Prostate gland (tissue), 2 donors: Measurements from ENCODE around the gene ANKK1. TPM values are rescaled to one million over a fixed set of nuclear protein-coding genes. Genes with fewer than 3 reads are reported as not detected.

Experiments
- DNase-seq: peaks from one replicate; pipeline ENCODE4 v3.0.0-alpha.2; 2019; ENCODE audit warnings: low spot score
- H3K27ac ChIP-seq, 2 donors: fragments of 200-600 bp; sonication (generic); 2 replicates each; pipeline ENCODE4 v1.5.1; 2017 to 2019
- H3K27me3 ChIP-seq: fragments of 200-600 bp; sonication (generic); replicated peaks from 2 replicates; pipeline ENCODE4 v1.5.1; 2019; ENCODE audit not compliant: insufficient read depth
- H3K36me3 ChIP-seq, 2 donors: fragments of 200-600 bp; sonication (generic); 1 replicate in 1 of 2; 2 replicates in 1 of 2; pipeline versions ENCODE4 v1.5.1 to v1.8.1; 2017 to 2019
- H3K4me1 ChIP-seq: fragments of 200-600 bp; sonication (generic); replicated peaks from 2 replicates; pipeline ENCODE4 v1.5.1; 2019
- H3K4me3 ChIP-seq, 2 donors: fragments of 200-600 bp; sonication (generic); 2 replicates each; pipeline ENCODE4 v1.5.1; 2017 to 2019
- H3K9me3 ChIP-seq: fragments of 200-600 bp; sonication (generic); 2 replicates; pipeline ENCODE4 v1.5.1; 2017
- POLR2A ChIP-seq: fragments of 450-650 bp; IDR thresholded peaks from one replicate; pipeline ENCODE4 v1.6.1; 2016; ENCODE audit warnings: antibody characterized with exemption, mild to moderate bottlenecking
- POLR2AphosphoS5 ChIP-seq: sonication (generic); formaldehyde crosslinking; IDR thresholded peaks from one replicate; pipeline ENCODE4 v1.6.1; 2017; ENCODE audit warnings: antibody characterized with exemption
- WGBS: methylation state at CpG from one replicate; pipeline ENCODE4 v1.1.5; 2018; 5-methylcytosine and 5-hydroxymethylcytosine counted together
- intact Hi-C: fragments of 100-400 bp; cut with DNase I; formaldehyde crosslinking; loops from one replicate; pipeline ENCODE4 v1.14.2; 2022
- total RNA-seq, 2 donors: library from RNA; depleted of rRNA; stranded (reverse); fragments of >200 nt; gene quantifications; one replicate each; pipeline ENCODE4 v1.1.0, GENCODE V29; 2016
- TF ChIP-seq, protein P1 (sequence below), 4 experiments: fragments of 200-600 bp in 2 of 4; fragments of 450-650 bp in 2 of 4; sonication (generic) in 2 of 4; IDR thresholded peaks; 1 replicate in 3 of 4; 2 replicates in 1 of 4; pipeline ENCODE4 v1.5.1; 2016 to 2019; ENCODE audit warnings: antibody characterized with exemption in 4 of 4, mild to moderate bottlenecking in 2 of 4, moderate library complexity in 2 of 4

Gene ANKK1
- total RNA-seq, 2 donors from 2014 or later = 0.97 to 2.4 TPM

DNA sequence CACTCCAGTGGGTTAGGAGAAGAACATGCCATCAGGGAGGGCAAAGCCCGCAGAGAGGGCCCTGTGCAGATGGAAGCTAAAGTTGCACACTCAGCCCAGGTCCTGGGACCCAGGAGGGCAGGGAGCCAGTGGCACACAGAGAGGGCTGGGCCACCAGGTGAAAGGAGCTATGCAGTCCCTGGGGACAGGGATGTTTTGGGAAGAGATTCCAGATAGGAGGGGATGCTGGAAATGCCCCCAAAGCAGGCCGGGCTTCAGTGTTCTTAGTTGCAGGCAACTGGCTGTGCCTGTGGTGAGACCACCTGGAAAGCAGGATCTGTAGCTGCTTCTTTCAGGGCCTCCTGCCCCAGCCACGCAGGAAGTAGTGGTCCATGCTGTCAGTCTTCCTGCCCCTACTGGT lies 19.6 kb downstream of the ANKK1 start:
- Histone ChIP-seq H3K4me3 (no peak overlapping the region), H3K27me3 (no peaks in the 10 kb centered on the region), H3K9me3 (no peaks in the 10 kb centered on the region), H3K27ac (no peak overlapping the region), H3K4me1 (no peaks in the 10 kb centered on the region), H3K36me3 (no peaks in the 10 kb centered on the region)
- TF ChIP-seq POLR2AphosphoS5 (no peak), POLR2A (no peak)
- TF ChIP-seq, protein P1, sequence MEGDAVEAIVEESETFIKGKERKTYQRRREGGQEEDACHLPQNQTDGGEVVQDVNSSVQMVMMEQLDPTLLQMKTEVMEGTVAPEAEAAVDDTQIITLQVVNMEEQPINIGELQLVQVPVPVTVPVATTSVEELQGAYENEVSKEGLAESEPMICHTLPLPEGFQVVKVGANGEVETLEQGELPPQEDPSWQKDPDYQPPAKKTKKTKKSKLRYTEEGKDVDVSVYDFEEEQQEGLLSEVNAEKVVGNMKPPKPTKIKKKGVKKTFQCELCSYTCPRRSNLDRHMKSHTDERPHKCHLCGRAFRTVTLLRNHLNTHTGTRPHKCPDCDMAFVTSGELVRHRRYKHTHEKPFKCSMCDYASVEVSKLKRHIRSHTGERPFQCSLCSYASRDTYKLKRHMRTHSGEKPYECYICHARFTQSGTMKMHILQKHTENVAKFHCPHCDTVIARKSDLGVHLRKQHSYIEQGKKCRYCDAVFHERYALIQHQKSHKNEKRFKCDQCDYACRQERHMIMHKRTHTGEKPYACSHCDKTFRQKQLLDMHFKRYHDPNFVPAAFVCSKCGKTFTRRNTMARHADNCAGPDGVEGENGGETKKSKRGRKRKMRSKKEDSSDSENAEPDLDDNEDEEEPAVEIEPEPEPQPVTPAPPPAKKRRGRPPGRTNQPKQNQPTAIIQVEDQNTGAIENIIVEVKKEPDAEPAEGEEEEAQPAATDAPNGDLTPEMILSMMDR (IDR thresholded peaks at IDR 0.05) = no peak
- DNase-seq = no peak
- intact Hi-C loops = no loop called here
- 89% methylated on average over 3 of the region's 3 CpGs for WGBS

DNA sequence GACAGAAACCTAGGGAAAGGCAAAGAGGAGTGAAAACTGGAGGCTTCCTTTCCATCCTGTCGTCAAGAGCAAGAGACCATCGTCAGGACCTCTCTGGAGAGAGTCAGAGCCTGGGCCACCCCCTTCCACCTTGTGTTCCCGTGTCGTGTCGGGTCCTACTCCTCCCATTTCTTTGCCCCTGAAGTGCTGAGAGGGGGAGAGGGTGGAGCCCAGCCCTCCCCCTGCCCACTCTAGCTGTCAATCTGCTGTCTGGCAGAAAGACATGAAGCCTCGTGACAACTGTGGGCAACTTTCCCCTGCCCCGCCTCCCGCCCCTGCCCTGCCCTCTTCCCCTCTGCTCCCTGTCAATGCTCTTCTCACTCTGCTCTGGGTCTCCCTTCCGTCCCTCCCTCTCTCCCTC lies 20.6 kb downstream of the ANKK1 start:
- Histone ChIP-seq H3K4me1 (no peaks in the 10 kb centered on the region), H3K9me3 (no peaks in the 10 kb centered on the region), H3K27me3 (no peaks in the 10 kb centered on the region), H3K36me3 (no peaks in the 10 kb centered on the region), H3K27ac (no peak overlapping the region), H3K4me3 (no peak overlapping the region)
- 69% methylated on average over 9 of the region's 9 CpGs for WGBS
- DNase-seq = no peak
- intact Hi-C loops = no loop called here
- TF ChIP-seq POLR2A = no peak
- TF ChIP-seq, protein P1 (IDR thresholded peaks at IDR 0.05) = no peak
- no peak for TF ChIP-seq POLR2AphosphoS5

- no peaks in the 10 kb centered on the region for H3K36me3 ChIP-seq
- no peak for DNase-seq
- no peak overlapping the region for H3K27ac ChIP-seq
- 85% methylated on average over 9 of the region's 9 CpGs for WGBS
- TF ChIP-seq POLR2A = no peak
- TF ChIP-seq POLR2AphosphoS5 = no peak
- TF ChIP-seq, protein P1 (IDR thresholded peaks at IDR 0.05) = no peak
- no peaks in the 10 kb centered on the region for H3K27me3 ChIP-seq
- H3K9me3 ChIP-seq = no peaks in the 10 kb centered on the region
- H3K4me3 ChIP-seq = no peak overlapping the region
- intact Hi-C loops = no loop called here
- no peaks in the 10 kb centered on the region for H3K4me1 ChIP-seq
These were observed 21.3 kb downstream of the ANKK1 start for GRCh38 chr11:113408887-113409286.

GRCh38 chr11:113409526-113409925 lies 21.9 kb downstream of the ANKK1 start:
- TF ChIP-seq, protein P1 (IDR thresholded peaks at IDR 0.05) = no peak
- TF ChIP-seq POLR2A (no peak), POLR2AphosphoS5 (no peak)
- H3K4me1 ChIP-seq = no peaks in the 10 kb centered on the region
- no peaks in the 10 kb centered on the region for H3K9me3 ChIP-seq
- no peak for DNase-seq
- no peak overlapping the region for H3K4me3 ChIP-seq
- no peak overlapping the region for H3K27ac ChIP-seq
- H3K36me3 ChIP-seq = no peaks in the 10 kb centered on the region
- WGBS = 84% methylated on average over 3 of the region's 3 CpGs
- H3K27me3 ChIP-seq = no peaks in the 10 kb centered on the region
- intact Hi-C loops = no loop called here

DNA sequence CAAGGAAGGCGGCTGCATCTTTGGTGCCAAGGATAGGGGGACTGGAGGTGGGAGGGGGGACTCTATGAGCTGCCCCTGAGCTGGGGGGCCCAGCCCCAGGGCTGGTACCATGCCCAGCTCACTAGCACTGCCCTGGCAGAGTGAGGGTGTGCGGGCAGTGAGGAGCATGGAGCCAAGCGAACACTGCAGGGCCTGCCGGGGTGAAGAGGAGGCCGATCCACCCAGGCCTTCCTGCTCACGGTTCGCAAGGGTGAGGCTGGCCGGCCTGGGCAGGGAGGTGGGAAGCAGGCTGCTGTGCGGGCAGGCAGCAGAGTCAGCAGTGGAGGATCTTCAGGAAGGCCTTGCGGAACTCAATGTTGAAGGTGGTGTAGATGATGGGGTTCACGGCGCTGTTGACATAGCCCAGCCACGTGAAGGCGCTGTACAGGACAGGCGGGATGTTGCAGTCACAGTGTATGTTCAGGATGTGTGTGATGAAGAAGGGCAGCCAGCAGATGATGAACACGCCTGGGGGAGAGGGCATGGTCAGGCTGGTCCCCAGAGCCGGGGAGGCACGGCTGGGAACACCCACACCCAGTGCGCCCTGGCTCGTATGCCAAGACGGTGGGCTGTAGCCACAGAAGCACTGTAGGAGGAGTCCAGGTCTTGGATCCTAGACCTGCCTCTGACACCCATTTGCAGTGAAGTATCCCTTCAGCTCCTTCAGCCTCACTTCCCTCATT lies 23.0 kb downstream of the ANKK1 start:
- WGBS = 92% methylated on average over 21 of the region's 21 CpGs
- Histone ChIP-seq H3K4me1 (no peaks in the 10 kb centered on the region), H3K27me3 (no peaks in the 10 kb centered on the region), H3K9me3 (no peaks in the 10 kb centered on the region), H3K36me3 (no peaks in the 10 kb centered on the region), H3K27ac (no peak overlapping the region), H3K4me3 (no peak overlapping the region)
- intact Hi-C loops = no loop called here
- TF ChIP-seq POLR2AphosphoS5 (no peak), POLR2A (no peak)
- TF ChIP-seq, protein P1 (IDR thresholded peaks at IDR 0.05) = no peak
- no peak for DNase-seq
